GM12878 (cell line): Measurements from ENCODE around the gene NBPF3. TPM values are rescaled to one million over a fixed set of nuclear protein-coding genes. Genes with fewer than 3 reads are reported as not detected.

Source experiments
- ATAC-seq: fragments of 200-7000 bp; cut with Tn5 transposase; 3 replicates; pipeline ENCODE4 v1.9.1; 2020; ENCODE audit warnings: mild to moderate bottlenecking, moderate library complexity
- BruUV-seq: library from RNA; stranded (reverse); fragments of 400-500 nt; replicated peaks from 2 replicates; lab custom pipeline; 2021; lab: Mats Ljungman, UMichigan
- CTCF ChIA-PET: fragments of 300-600 bp; sonication (Branson Sonifier 250); formaldehyde crosslinking; extraction: SDS; loops from one replicate; lab custom pipeline; 2021; ENCODE audit warnings: inconsistent platforms; lab: Yijun Ruan, JAX
- POLR2A ChIA-PET: fragments of 350-600 bp; formaldehyde crosslinking; extraction: SDS; loops from one replicate; lab custom pipeline; 2021; ENCODE audit warnings: inconsistent platforms; lab: Charles Lee
- RAD21 ChIA-PET: fragments of 300-600 bp; sonication (Branson Sonifier 250); formaldehyde crosslinking; loops from one replicate; lab custom pipeline; 2023; ENCODE audit warnings: antibody characterized with exemption; ENCODE audit not compliant: unreplicated experiment; lab: Charles Lee
- SMC1A ChIA-PET: fragments of 300-600 bp; sonication (Branson Sonifier 250); formaldehyde crosslinking; loops from one replicate; lab custom pipeline; 2023; ENCODE audit not compliant: unreplicated experiment, uncharacterized antibody; lab: Charles Lee
- DNase-seq: peaks from one replicate; pipeline ENCODE4 v3.0.0-alpha.2; 2011; ENCODE audit warnings: low read depth, low spot score
- FAIRE-seq: peaks from 3 replicates; lab custom pipeline; 2011; peaks lifted over from hg19 to GRCh38; lab: Jason Lieb, UNC
- H2AFZ ChIP-seq: 2 replicates; pipeline ENCODE4 v1.6.0; 2011; ENCODE audit warnings: low read depth, low read length, control low read depth; ENCODE audit not compliant: control insufficient read depth
- H3K27ac ChIP-seq: 2 replicates; pipeline ENCODE4 v1.5.1; 2011; ENCODE audit warnings: control low read depth; ENCODE audit not compliant: control insufficient read depth, insufficient read depth
- H3K27me3 ChIP-seq, 2 experiments: replicated peaks in 1 of 2; 2 replicates each; pipeline versions ENCODE4 v1.6.0 to v1.6.1; 2011; ENCODE audit warnings: low read length in 1 of 2; ENCODE audit not compliant: control insufficient read depth in 2 of 2, insufficient read depth in 2 of 2
- H3K36me3 ChIP-seq, 2 experiments: 2 replicates each; pipeline ENCODE4 v1.5.1; 2011; ENCODE audit warnings: low read length in 1 of 2; ENCODE audit not compliant: control insufficient read depth in 2 of 2, insufficient read depth in 2 of 2
- H3K4me1 ChIP-seq: 2 replicates; pipeline ENCODE4 v1.6.1; 2011; ENCODE audit warnings: mild to moderate bottlenecking, low read length, moderate library complexity, mixed read lengths; ENCODE audit not compliant: control insufficient read depth, insufficient read depth
- H3K4me2 ChIP-seq: 2 replicates; pipeline ENCODE4 v1.6.0; 2011; ENCODE audit warnings: control low read depth; ENCODE audit not compliant: control insufficient read depth, insufficient read depth
- H3K4me3 ChIP-seq: fragments of 200-600 bp; sonication (generic); 2 replicates; pipeline ENCODE4 v1.5.1; 2016
- H3K79me2 ChIP-seq: 2 replicates; pipeline ENCODE4 v1.6.0; 2011; ENCODE audit warnings: low read length; ENCODE audit not compliant: control insufficient read depth, insufficient read depth
- H3K9ac ChIP-seq: 2 replicates; pipeline ENCODE4 v1.8.0; 2011; ENCODE audit warnings: low read length, control low read depth, mixed read lengths; ENCODE audit not compliant: control insufficient read depth, insufficient read depth
- H3K9me3 ChIP-seq: replicated peaks from 3 replicates; pipeline ENCODE4 v1.5.1; 2011; ENCODE audit warnings: mild to moderate bottlenecking, low read length; ENCODE audit not compliant: control insufficient read depth, insufficient read depth
- H4K20me1 ChIP-seq: 2 replicates; pipeline ENCODE4 v1.6.0; 2011; ENCODE audit not compliant: control insufficient read depth, insufficient read depth
- CREB1 ChIP-seq: IDR thresholded peaks from 2 replicates; pipeline ENCODE4 v1.6.1; 2012; ENCODE audit warnings: low read depth, mild to moderate bottlenecking, inconsistent platforms
- ESRRA ChIP-seq: IDR thresholded peaks from 2 replicates; pipeline ENCODE4 v1.6.1; 2012; ENCODE audit warnings: mild to moderate bottlenecking, low read length, improper control_type of control experiment
- HCFC1 ChIP-seq: fragments of 150-350 bp; IDR thresholded peaks from 2 replicates; pipeline ENCODE4 v1.6.1; 2014; ENCODE audit warnings: low read length
- IKZF1 ChIP-seq: fragments of 450-650 bp; conservative IDR thresholded peaks from 2 replicates; pipeline ENCODE4 v1.6.1; 2017; ENCODE audit warnings: antibody characterized with exemption, mild to moderate bottlenecking
- IKZF2 ChIP-seq, 2 experiments: fragments of 450-650 bp; IDR thresholded peaks; 2 replicates each; pipeline ENCODE4 v1.6.1; 2017; ENCODE audit warnings: mild to moderate bottlenecking in 2 of 2, moderate library complexity in 2 of 2
- MYB ChIP-seq: fragments of 150-350 bp; IDR thresholded peaks from 2 replicates; pipeline ENCODE4 v1.6.1; 2014; ENCODE audit warnings: mild to moderate bottlenecking, low read depth, low read length, borderline replicate concordance
- MYC ChIP-seq: IDR thresholded peaks from 2 replicates; pipeline ENCODE4 v1.6.1; 2011; ENCODE audit warnings: mild to moderate bottlenecking, low read length, moderate library complexity, inconsistent platforms; ENCODE audit not compliant: insufficient read depth, insufficient replicate concordance, insufficient read length, severe bottlenecking
- NRF1 ChIP-seq: conservative IDR thresholded peaks from 2 replicates; pipeline ENCODE4 v1.6.1; 2011; ENCODE audit warnings: mild to moderate bottlenecking, low read depth, low read length, improper control_type of control experiment
- POU2F2 ChIP-seq: IDR thresholded peaks from 3 replicates; pipeline ENCODE4 v1.6.1; 2011; ENCODE audit warnings: low read depth, mild to moderate bottlenecking, low read length, borderline replicate concordance
- SMARCA5 ChIP-seq: fragments of 450-650 bp; IDR thresholded peaks from 2 replicates; pipeline ENCODE4 v1.6.1; 2017; ENCODE audit warnings: mild to moderate bottlenecking
- SPI1 ChIP-seq: IDR thresholded peaks from 2 replicates; pipeline ENCODE4 v1.6.1; 2011; ENCODE audit warnings: low read depth, mild to moderate bottlenecking, low read length, moderate library complexity, borderline replicate concordance; ENCODE audit not compliant: insufficient read depth
- ZNF207 ChIP-seq: fragments of 450-650 bp; IDR thresholded peaks from 2 replicates; pipeline ENCODE4 v1.6.1; 2014; ENCODE audit warnings: antibody characterized with exemption, mild to moderate bottlenecking, borderline replicate concordance
- ZNF274 ChIP-seq: IDR thresholded peaks from one replicate; pipeline ENCODE4 v1.8.0; 2011; ENCODE audit not compliant: insufficient read length, insufficient read depth
- WGBS: methylation state at CpG from one replicate; pipeline ENCODE4 v1.1.6; 2016; ENCODE audit warnings: low lambda C conversion rate; ENCODE audit not compliant: insufficient replicate concordance, insufficient coverage; ENCODE audit errors: missing lambda C conversion rate; 5-methylcytosine and 5-hydroxymethylcytosine counted together
- in situ Hi-C: fragments of 300-500 bp; cut with MboI; formaldehyde crosslinking; loops from 9 replicates; pipeline ENCODE4 v1.14.3; 2018; ENCODE audit warnings: mixed read lengths
- intact Hi-C: fragments of 100-400 bp; cut with micrococcal nuclease; formaldehyde crosslinking; loops from one replicate; pipeline ENCODE4 v1.14.2; 2022; ENCODE audit not compliant: unreplicated experiment
- polyA plus RNA-seq, 11 experiments: library from polyadenylated mRNA; depleted of rRNA in 4 of 11; unstranded in 6 of 11; stranded (reverse) in 5 of 11; fragments of >200 nt; fragmentation: Nextera tagmentation in 4 of 11; fragmentation: Illumina TruSeq in 1 of 11; extraction: Ambion mirVana in 4 of 11; extraction: Trizol in 1 of 11; gene quantifications; 1 replicate in 1 of 11; 2 replicates in 10 of 11; pipeline versions ENCODE4 v1.2.1 to v1.2.3, GENCODE V29; 2011 to 2016; ENCODE audit warnings: inconsistent platforms in 2 of 11, missing spikeins in 2 of 11, low read depth in 1 of 11
- total RNA-seq, 4 experiments: library from RNA; depleted of rRNA in 3 of 4; stranded (reverse); fragments of >200 nt in 3 of 4; fragmentation: Illumina TruSeq in 1 of 4; extraction: Trizol in 1 of 4; gene quantifications; 2 replicates each; pipeline versions ENCODE4 v1.2.1 to v1.2.3, GENCODE V29; 2013 to 2021
- TF ChIP-seq, protein P1 (sequence below): IDR thresholded peaks from 2 replicates; pipeline ENCODE4 v1.6.1; 2011; ENCODE audit warnings: borderline replicate concordance, low read depth, mild to moderate bottlenecking, moderate library complexity, mixed read lengths, low read length; ENCODE audit not compliant: insufficient read depth; ENCODE audit errors: extremely low read length

Gene NBPF3
- total and polyA plus RNA-seq, 10 of the 15 experiments (the other 5 are each of a cell fraction or from before 2014, with no cell fraction given), result 0.56 to 4.4 (median 2.7) TPM

DNA sequence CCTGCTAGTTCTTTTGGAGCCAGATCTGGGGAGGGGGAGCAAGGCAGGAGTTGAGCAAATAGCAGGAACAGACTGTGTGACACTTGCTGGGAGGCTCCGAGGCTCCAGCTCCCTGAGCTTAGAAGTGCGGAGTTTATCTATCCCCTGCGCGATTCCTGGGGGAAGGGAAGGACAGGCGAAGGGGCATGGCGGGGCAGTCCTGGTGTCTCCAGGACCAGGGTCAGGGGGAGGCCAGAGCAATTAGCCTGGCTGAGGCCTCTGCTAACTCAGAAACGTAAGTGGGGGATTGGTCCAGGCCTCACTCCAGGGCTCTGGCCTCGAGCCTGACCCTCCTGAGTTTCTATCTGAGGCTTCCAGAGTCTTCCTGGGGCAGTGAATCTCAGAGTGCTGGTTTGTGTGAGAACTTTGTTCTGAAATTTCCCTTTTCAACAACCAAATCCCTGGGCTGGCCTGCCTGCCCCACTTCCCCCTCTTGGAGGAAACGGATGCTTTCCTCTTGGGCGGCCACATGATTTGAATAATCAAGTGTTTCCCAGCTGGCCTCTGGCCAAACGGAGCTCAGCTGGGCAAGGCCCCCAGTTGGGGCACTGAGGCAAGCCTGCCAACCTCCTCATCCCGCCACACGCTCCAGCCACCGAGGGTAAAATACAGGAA lies 84.9 kb downstream of the NBPF3 start:
- FAIRE-seq, result no peak
- peaks cover 7% of the 10 kb centered on the region for H3K4me1 ChIP-seq
- RAD21 ChIA-PET, result no interaction called here
- intact Hi-C loops, result no loop called here
- in situ Hi-C loops, result no loop called here
- H3K36me3 ChIP-seq, result no peaks in the 10 kb centered on the region
- BruUV-seq, result no TSS peak
- H4K20me1 ChIP-seq, result no peaks in the 10 kb centered on the region
- TF ChIP-seq IKZF1 (peak; percentile 60), NRF1 (no peak), MYB (no peak), MYC (no peak), ZNF274 (no peak), IKZF2 (IDR thresholded peaks at IDR 0.05) (peak in 1 of 2 experiments; percentile 48; a peak in 3 of 4 replicates), HCFC1 (no peak), CREB1 (no peak), SMARCA5 (no peak), ZNF207 (no peak), ESRRA (no peak), POU2F2 (peak; percentile 66; the same call in 1 of the 3 replicates), SPI1 (peak; percentile 36; the same call in 1 of the 2 replicates)
- TF ChIP-seq, protein P1, sequence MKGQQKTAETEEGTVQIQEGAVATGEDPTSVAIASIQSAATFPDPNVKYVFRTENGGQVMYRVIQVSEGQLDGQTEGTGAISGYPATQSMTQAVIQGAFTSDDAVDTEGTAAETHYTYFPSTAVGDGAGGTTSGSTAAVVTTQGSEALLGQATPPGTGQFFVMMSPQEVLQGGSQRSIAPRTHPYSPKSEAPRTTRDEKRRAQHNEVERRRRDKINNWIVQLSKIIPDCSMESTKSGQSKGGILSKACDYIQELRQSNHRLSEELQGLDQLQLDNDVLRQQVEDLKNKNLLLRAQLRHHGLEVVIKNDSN, result no peak
- TF ChIP-seq, all 136 proteins: peak for 4
- Histone ChIP-seq H3K9me3 (no peaks in the 10 kb centered on the region), H3K27me3 (no peaks in the 10 kb centered on the region), H3K27ac (no peak overlapping the region), H3K9ac (no peak overlapping the region), H2AFZ (no peak overlapping the region), H3K4me2 (no peak overlapping the region), H3K4me3 (no peak overlapping the region), H3K79me2 (no peaks in the 10 kb centered on the region)
- ATAC-seq (peak; percentile 18), DNase-seq (no peak)
- WGBS, result 46% methylated on average over 14 of the region's 14 CpGs
- ChIA-PET POLR2A (interaction anchor here (0.5 to 0.9 kb wide), 2 partner anchors 14 to 526 kb away, joined by 3 read pairs; no protein-coding TSS in a partner anchor), CTCF (interaction anchor here (1.2 to 19.0 kb wide), 3 partner anchors 11 to 34 kb away, joined by 3 to 327 read pairs (median 11); partner anchors contain the start of gene ALPL), SMC1A (interaction anchor here (1.1 to 18.9 kb wide), 2 partner anchors 8 to 12 kb away, joined by 3 to 326 read pairs; partner anchors contain the start of gene ALPL)
